GM23248 (cell line): ENCODE measurements around the gene GLMP.

ENCODE experiments used
- EZH2 ChIP-seq: fragments of 200-600 bp; sonication (generic); IDR thresholded peaks from 2 replicates; pipeline ENCODE4 v1.6.1; 2018; ENCODE audit warnings: antibody characterized with exemption, mild to moderate bottlenecking; ENCODE audit not compliant: insufficient read depth, poor library complexity, severe bottlenecking
- EZH2phosphoT487 ChIP-seq: fragments of 200-600 bp; sonication (generic); IDR thresholded peaks from 2 replicates; pipeline ENCODE4 v1.6.1; 2018; ENCODE audit warnings: antibody characterized with exemption, moderate library complexity, mild to moderate bottlenecking, low read depth; ENCODE audit not compliant: insufficient read depth

DNA sequence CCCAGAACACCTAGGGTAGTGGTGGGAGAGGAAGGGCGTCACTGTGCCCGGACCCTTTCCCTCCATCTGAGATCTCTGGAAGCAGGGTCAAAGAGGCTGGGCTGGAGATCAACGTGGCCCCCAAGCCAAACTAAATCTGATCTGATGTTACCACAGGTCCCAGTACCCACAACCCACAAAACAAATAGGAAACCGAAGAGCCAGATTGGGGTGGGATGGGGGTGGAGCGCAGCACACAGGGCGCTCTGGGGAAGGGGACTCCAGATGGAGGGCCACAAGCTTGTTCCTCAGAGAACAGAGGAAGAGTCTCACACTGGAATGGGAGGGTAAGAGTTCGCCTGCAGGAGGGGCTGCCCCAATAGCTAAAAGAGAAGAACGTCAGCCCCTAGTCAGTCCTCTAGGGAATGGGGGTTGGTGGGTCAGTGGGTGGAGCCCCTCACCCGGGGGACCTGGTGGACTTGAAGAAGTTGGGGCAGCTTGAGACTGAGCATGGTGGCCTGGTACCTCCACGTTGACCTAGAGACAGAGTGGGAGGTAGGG is 49.2 kb downstream of the GLMP start:
- TF ChIP-seq EZH2 (no peak), EZH2phosphoT487 (no peak)
